MCF 10A (cell line): Measurements from ENCODE around the gene ST8SIA2. TPM values are rescaled to one million over a fixed set of nuclear protein-coding genes. Genes with fewer than 3 reads are reported as not detected.

Experiments
- BruUV-seq: library from RNA; stranded (reverse); fragments of 400-500 nt; replicated peaks from 2 replicates; lab custom pipeline; 2021; lab: Mats Ljungman, UMichigan
- CTCF ChIA-PET: fragments of 300-600 bp; sonication (Branson Sonifier 250); formaldehyde crosslinking; extraction: SDS; loops from one replicate; lab custom pipeline; 2021; ENCODE audit warnings: antibody characterized with exemption, inconsistent platforms; lab: Yijun Ruan, JAX
- POLR2A ChIA-PET: fragments of 300-600, 350-650 bp; sonication (Branson Sonifier 250); formaldehyde crosslinking; extraction: SDS; loops from one replicate; lab custom pipeline; 2020; ENCODE audit warnings: antibody characterized with exemption, inconsistent platforms; lab: Yijun Ruan, JAX
- DNase-seq: peaks from one replicate; pipeline ENCODE4 v3.0.0-alpha.2; 2018; ENCODE audit not compliant: unreplicated experiment
- H3K27ac Mint-ChIP-seq: one replicate; pipeline ENCODE4 v1.8.0; 2022; ENCODE audit warnings: mild to moderate bottlenecking, low read depth, mixed read lengths; ENCODE audit not compliant: unreplicated experiment
- H3K27me3 Mint-ChIP-seq: one replicate; pipeline ENCODE4 v1.8.0; 2022; ENCODE audit warnings: mixed read lengths; ENCODE audit not compliant: insufficient read depth, unreplicated experiment
- H3K36me3 Mint-ChIP-seq: one replicate; pipeline ENCODE4 v1.8.0; 2022; ENCODE audit warnings: mild to moderate bottlenecking, moderate library complexity, mixed read lengths; ENCODE audit not compliant: insufficient read depth, unreplicated experiment
- H3K4me1 Mint-ChIP-seq: one replicate; pipeline ENCODE4 v1.8.0; 2022; ENCODE audit warnings: mixed read lengths; ENCODE audit not compliant: insufficient read depth, unreplicated experiment
- H3K4me3 Mint-ChIP-seq: one replicate; pipeline ENCODE4 v1.8.0; 2022; ENCODE audit warnings: mild to moderate bottlenecking, moderate library complexity, mixed read lengths; ENCODE audit not compliant: unreplicated experiment
- H3K9me3 Mint-ChIP-seq: one replicate; pipeline ENCODE4 v1.8.0; 2022; ENCODE audit warnings: mixed read lengths; ENCODE audit not compliant: unreplicated experiment
- CTCF ChIP-seq: fragments of 200-600 bp; IDR thresholded peaks from one replicate; pipeline ENCODE4 v1.8.0; 2022; ENCODE audit warnings: antibody characterized with exemption, mild to moderate bottlenecking; ENCODE audit not compliant: unreplicated experiment
- intact Hi-C: fragments of 100-400 bp; cut with micrococcal nuclease; formaldehyde crosslinking; loops from 2 replicates; pipeline ENCODE4 v1.14.1; 2022
- total RNA-seq: library from RNA; stranded (reverse); gene quantifications from 2 replicates; pipeline ENCODE4 v1.2.3, GENCODE V29; 2022

ST8SIA2 gene
- total RNA-seq, 1 experiment from 2014 or later: not detected

GRCh38 chr15:92480361-92480760 lies 86.7 kb downstream of the ST8SIA2 start:
- TF ChIP-seq CTCF: no peak
- H3K36me3 Mint-ChIP-seq: no peaks in the 10 kb centered on the region
- no peaks in the 10 kb centered on the region for H3K4me1 Mint-ChIP-seq
- H3K27me3 Mint-ChIP-seq: peaks cover 36% of the 10 kb centered on the region
- H3K9me3 Mint-ChIP-seq: no peaks in the 10 kb centered on the region
- H3K27ac Mint-ChIP-seq: no peak overlapping the region
- intact Hi-C loops: no loop called here
- H3K4me3 Mint-ChIP-seq: no peak overlapping the region
- BruUV-seq: no TSS peak
- no peak for DNase-seq
- CTCF ChIA-PET: interaction anchor here (0.9 kb wide), 1 partner anchor 441 kb away, joined by 3 read pairs; no protein-coding TSS in a partner anchor
- POLR2A ChIA-PET: no interaction called here

GRCh38 chr15:92485441-92485840 lies 91.8 kb downstream of the ST8SIA2 start:
- DNase-seq: no peak
- peaks cover 17% of the 10 kb centered on the region for H3K27me3 Mint-ChIP-seq
- POLR2A ChIA-PET: no interaction called here
- H3K4me1 Mint-ChIP-seq: no peaks in the 10 kb centered on the region
- no peaks in the 10 kb centered on the region for H3K36me3 Mint-ChIP-seq
- CTCF ChIA-PET: interaction anchor here (0.6 kb wide), 1 partner anchor 81 kb away, joined by 3 read pairs; no protein-coding TSS in a partner anchor
- intact Hi-C loops: no loop called here
- no peaks in the 10 kb centered on the region for H3K9me3 Mint-ChIP-seq
- BruUV-seq: no TSS peak
- H3K27ac Mint-ChIP-seq: no peak overlapping the region
- no peak overlapping the region for H3K4me3 Mint-ChIP-seq
- no peak for TF ChIP-seq CTCF

- no peak for DNase-seq
- Mint-ChIP-seq H3K4me3 (no peak overlapping the region), H3K36me3 (no peaks in the 10 kb centered on the region), H3K9me3 (no peaks in the 10 kb centered on the region), H3K4me1 (no peaks in the 10 kb centered on the region), H3K27ac (no peak overlapping the region), H3K27me3 (peaks cover 60% of the 10 kb centered on the region)
- CTCF ChIA-PET: no interaction called here
- BruUV-seq: no TSS peak
- POLR2A ChIA-PET: interaction anchor here (0.8 kb wide), 1 partner anchor 1172 kb away, joined by 3 read pairs; no protein-coding TSS in a partner anchor
- no peak for TF ChIP-seq CTCF
- intact Hi-C loops: loop anchor here (10.0 kb wide), 1 partner anchor 48 kb away; no protein-coding TSS in a partner anchor
Observed at GRCh38 chr15:92492551-92493115, 99.0 kb downstream of the ST8SIA2 start.

GRCh38 chr15:92494806-92495336 lies 101.2 kb downstream of the ST8SIA2 start:
- Mint-ChIP-seq H3K4me1 (no peaks in the 10 kb centered on the region), H3K36me3 (no peaks in the 10 kb centered on the region), H3K4me3 (no peak overlapping the region), H3K27me3 (peaks cover 64% of the 10 kb centered on the region), H3K9me3 (no peaks in the 10 kb centered on the region), H3K27ac (no peak overlapping the region)
- no peak for TF ChIP-seq CTCF
- no peak for DNase-seq
- no TSS peak for BruUV-seq
- ChIA-PET POLR2A (no interaction called here), CTCF (no interaction called here)
- intact Hi-C loops: loop anchor here (10.0 kb wide), 1 partner anchor 50 kb away; no protein-coding TSS in a partner anchor
